ENCODE measurements around the gene NEDD4L. TPM values are rescaled to one million over a fixed set of nuclear protein-coding genes. Genes with fewer than 3 reads are reported as not detected.
A peak's percentile ranks its signal among the peaks of the same experiment; 100 is the strongest.

Gene NEDD4L
- total RNA-seq, 2 donors from 2014 or later, result 149 to 212 TPM

DNA sequence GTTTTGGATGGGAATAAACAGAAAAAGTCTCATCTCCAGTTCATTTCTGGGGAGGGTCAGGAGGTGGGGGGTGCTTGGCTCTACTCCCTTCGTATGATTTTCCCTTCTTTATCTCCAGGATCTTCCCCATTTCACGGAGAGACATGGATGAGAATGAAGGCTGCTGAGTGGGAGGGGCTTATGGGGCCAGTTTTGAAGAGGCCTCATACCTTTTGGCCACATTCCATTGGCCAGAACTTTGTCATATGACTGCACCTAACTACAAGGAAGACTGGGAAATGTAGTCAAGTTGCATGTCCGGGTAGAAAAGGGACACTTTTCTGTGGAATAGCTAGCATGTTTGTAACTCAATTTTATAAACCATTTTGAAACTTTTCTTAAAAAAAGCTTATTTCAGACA is 117.6 kb downstream of the NEDD4L start:
- H3K27me3 ChIP-seq, result no peaks in the 10 kb centered on the region
- H3K9me3 ChIP-seq, result no peaks in the 10 kb centered on the region
- no peak overlapping the region for H3K27ac ChIP-seq
- no peak overlapping the region for H3K9ac ChIP-seq (ENCODE audit: low read depth in 2 of 2, low read length in 2 of 2)
- DNase-seq, result peak; percentile 60
- intact Hi-C loops (cut with DNase I), result no loop called here
- TF ChIP-seq, protein P1, sequence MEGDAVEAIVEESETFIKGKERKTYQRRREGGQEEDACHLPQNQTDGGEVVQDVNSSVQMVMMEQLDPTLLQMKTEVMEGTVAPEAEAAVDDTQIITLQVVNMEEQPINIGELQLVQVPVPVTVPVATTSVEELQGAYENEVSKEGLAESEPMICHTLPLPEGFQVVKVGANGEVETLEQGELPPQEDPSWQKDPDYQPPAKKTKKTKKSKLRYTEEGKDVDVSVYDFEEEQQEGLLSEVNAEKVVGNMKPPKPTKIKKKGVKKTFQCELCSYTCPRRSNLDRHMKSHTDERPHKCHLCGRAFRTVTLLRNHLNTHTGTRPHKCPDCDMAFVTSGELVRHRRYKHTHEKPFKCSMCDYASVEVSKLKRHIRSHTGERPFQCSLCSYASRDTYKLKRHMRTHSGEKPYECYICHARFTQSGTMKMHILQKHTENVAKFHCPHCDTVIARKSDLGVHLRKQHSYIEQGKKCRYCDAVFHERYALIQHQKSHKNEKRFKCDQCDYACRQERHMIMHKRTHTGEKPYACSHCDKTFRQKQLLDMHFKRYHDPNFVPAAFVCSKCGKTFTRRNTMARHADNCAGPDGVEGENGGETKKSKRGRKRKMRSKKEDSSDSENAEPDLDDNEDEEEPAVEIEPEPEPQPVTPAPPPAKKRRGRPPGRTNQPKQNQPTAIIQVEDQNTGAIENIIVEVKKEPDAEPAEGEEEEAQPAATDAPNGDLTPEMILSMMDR (IDR thresholded peaks at IDR 0.05), result no peak
- no peaks in the 10 kb centered on the region for H3K36me3 ChIP-seq
- H3K4me1 ChIP-seq, result peaks cover 5% of the 10 kb centered on the region
- H3K4me3 ChIP-seq, result no peak overlapping the region

DNA sequence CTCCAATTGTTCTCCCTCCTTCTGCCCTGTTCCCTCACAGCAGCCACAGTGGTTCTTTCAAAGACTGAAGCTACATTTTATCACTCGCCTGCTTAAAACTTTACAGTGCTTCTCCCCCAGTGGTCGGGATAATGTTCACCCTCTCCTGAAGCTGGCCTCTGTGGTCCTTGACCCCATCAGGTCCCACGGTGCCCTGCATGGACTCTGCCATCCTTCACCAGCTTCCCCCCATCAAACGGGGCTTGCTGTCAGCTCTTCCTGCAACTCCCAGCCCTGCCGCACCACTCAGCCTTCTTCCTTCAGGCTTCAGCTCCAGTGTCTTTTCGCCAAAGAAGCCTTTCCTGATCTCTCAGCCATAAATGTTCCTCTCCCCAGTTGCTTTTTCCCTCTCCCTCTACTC is 118.1 kb downstream of the NEDD4L start:
- no peak for DNase-seq
- no peak overlapping the region for H3K9ac ChIP-seq (ENCODE audit: low read depth in 2 of 2, low read length in 2 of 2)
- H3K36me3 ChIP-seq, result no peaks in the 10 kb centered on the region
- intact Hi-C loops (cut with DNase I), result no loop called here
- no peak overlapping the region for H3K27ac ChIP-seq
- H3K4me1 ChIP-seq, result peaks cover 5% of the 10 kb centered on the region
- no peak overlapping the region for H3K4me3 ChIP-seq
- TF ChIP-seq, protein P1 (IDR thresholded peaks at IDR 0.05), result no peak
- H3K27me3 ChIP-seq, result no peaks in the 10 kb centered on the region
- H3K9me3 ChIP-seq, result no peaks in the 10 kb centered on the region

DNA sequence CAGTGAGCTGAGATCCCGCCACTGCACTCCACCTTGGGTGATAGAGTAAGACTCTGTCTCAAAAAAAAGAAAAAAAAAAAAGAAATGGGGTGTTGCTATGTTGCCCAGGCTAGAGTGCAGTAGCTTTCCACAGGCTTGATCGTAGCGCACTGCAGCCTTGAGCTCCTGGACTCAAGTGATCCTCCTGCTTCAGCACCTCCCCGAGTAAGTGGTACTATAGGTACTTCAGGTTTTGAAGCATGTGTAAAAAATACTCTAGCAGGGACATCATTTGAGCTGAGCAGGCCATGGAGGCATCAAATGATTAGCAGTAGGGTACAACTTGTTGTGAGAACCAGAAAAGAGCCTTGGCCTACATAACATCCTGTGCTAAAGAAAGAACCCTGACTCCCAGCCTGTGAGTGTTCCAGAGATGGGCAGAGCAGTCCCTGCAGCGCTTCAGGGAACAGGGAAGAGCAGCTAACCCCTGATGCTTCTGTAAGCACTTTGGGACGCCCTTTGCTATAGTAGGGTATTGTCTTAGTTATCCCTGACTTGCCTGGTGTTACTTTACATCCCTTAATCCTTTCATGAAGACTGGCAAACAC is 119.1 kb downstream of the NEDD4L start:
- no peak overlapping the region for H3K27ac ChIP-seq
- no peak for DNase-seq
- no peaks in the 10 kb centered on the region for H3K9me3 ChIP-seq
- intact Hi-C loops (cut with DNase I), result no loop called here
- no peak overlapping the region for H3K9ac ChIP-seq (ENCODE audit: low read depth in 2 of 2, low read length in 2 of 2)
- no peaks in the 10 kb centered on the region for H3K36me3 ChIP-seq
- H3K4me1 ChIP-seq, result peaks cover 5% of the 10 kb centered on the region
- H3K4me3 ChIP-seq, result no peak overlapping the region
- TF ChIP-seq, protein P1 (IDR thresholded peaks at IDR 0.05), result no peak
- no peaks in the 10 kb centered on the region for H3K27me3 ChIP-seq

DNA sequence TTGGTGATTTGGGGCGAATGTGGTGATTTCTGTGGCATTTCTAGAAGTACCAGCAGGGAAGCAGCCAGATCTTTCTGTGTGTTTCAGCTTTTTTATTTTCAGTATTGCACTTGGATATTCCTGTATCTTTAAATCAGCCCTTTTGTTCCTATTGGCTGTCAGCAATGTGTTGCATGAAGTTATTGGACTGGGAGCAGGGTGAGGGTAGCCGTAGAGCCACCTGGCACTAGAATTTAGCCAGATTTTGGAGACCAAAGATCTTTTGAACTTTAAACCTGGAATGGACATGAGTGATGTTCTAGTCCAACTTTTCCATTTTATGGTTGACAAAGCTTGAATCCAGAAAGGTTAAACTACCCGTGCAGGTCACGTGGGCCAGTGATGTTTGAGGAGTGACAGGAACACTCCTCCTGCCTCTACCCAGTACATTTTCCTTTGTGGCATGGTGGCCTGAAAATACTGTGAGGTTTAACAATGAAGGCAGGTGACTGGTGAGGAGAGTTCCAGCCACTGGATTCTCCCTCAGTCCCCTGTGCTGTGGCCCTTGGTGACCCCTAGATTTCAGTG is 122.3 kb downstream of the NEDD4L start:
- no peak overlapping the region for H3K27ac ChIP-seq
- no peaks in the 10 kb centered on the region for H3K27me3 ChIP-seq
- no peak overlapping the region for H3K9ac ChIP-seq (ENCODE audit: low read depth in 2 of 2, low read length in 2 of 2)
- H3K4me1 ChIP-seq, result no peaks in the 10 kb centered on the region
- H3K9me3 ChIP-seq, result no peaks in the 10 kb centered on the region
- H3K36me3 ChIP-seq, result no peaks in the 10 kb centered on the region
- TF ChIP-seq, protein P1 (IDR thresholded peaks at IDR 0.05), result no peak
- intact Hi-C loops (cut with DNase I), result no loop called here
- no peak for DNase-seq
- H3K4me3 ChIP-seq, result no peak overlapping the region

DNA sequence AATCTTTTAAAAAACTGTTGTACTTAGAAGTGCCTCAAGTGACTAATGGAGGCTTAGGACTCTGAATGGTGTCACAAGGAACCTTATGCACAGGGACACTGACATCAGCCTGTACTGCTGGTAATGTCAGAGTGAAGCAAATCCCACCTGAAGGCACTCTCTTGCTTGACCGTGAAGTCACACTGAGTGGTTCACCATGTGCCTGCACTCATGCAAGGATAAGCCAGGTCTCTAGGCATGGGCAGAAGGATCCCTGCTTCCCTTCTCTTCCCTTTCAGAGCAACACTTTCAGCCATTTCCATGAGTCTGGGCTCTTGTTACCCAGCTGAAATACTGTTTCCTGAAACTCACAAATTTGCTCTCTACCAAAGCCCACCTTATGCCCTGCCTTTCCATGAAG is 123.0 kb downstream of the NEDD4L start:
- Histone ChIP-seq H3K9ac (ENCODE audit: low read depth in 2 of 2, low read length in 2 of 2) (no peak overlapping the region), H3K36me3 (no peaks in the 10 kb centered on the region), H3K27me3 (no peaks in the 10 kb centered on the region), H3K4me1 (no peaks in the 10 kb centered on the region), H3K9me3 (no peaks in the 10 kb centered on the region), H3K27ac (no peak overlapping the region), H3K4me3 (no peak overlapping the region)
- TF ChIP-seq, protein P1 (IDR thresholded peaks at IDR 0.05), result no peak
- no peak for DNase-seq
- intact Hi-C loops (cut with DNase I), result no loop called here

All from colonic mucosa (tissue), 4 donors.